Lower lobe of right lung (tissue), 2 donors: ENCODE results near the gene KLHL15. TPM values are rescaled to one million over a fixed set of nuclear protein-coding genes. Genes with fewer than 3 reads are reported as not detected.

Experiments
- ATAC-seq, 2 donors: fragments of 200-7000 bp; cut with Tn5 transposase; one replicate each; pipeline ENCODE4 v1.9.1; 2020 to 2022; ENCODE audit warnings: mild to moderate bottlenecking in 2 of 2, moderate library complexity in 2 of 2
- DNase-seq: peaks from one replicate; pipeline ENCODE4 v3.0.0-alpha.2; 2020
- H3K27ac ChIP-seq: fragments of 200-600 bp; one replicate; pipeline ENCODE4 v1.8.0; 2022
- H3K27me3 ChIP-seq: fragments of 200-600 bp; one replicate; pipeline ENCODE4 v1.8.0; 2022; ENCODE audit warnings: low read depth
- H3K36me3 ChIP-seq: fragments of 200-600 bp; one replicate; pipeline ENCODE4 v1.8.0; 2022; ENCODE audit warnings: mild to moderate bottlenecking
- H3K4me1 ChIP-seq: fragments of 200-600 bp; one replicate; pipeline ENCODE4 v1.8.0; 2022
- H3K4me3 ChIP-seq: fragments of 200-600 bp; one replicate; pipeline ENCODE4 v1.8.0; 2022; ENCODE audit warnings: mild to moderate bottlenecking
- H3K9me3 ChIP-seq: fragments of 200-600 bp; one replicate; pipeline ENCODE4 v1.8.0; 2022
- intact Hi-C: fragments of 100-400 bp; cut with DNase I; formaldehyde crosslinking; loops from one replicate; pipeline ENCODE4 v1.11.0; 2022
- total RNA-seq: library from RNA; stranded (reverse); fragmentation: NEBNext Ultra II Directional; extraction: Animal tissue kit (Norgen Biotek cat#: 25700); gene quantifications from one replicate; pipeline ENCODE4 v1.2.1, GENCODE V29; 2021
- TF ChIP-seq, protein P1 (sequence below): fragments of 200-600 bp; IDR thresholded peaks from one replicate; pipeline ENCODE4 v1.8.0; 2022; ENCODE audit warnings: antibody characterized with exemption, mild to moderate bottlenecking
- donor health status: DM: no; HTN: yes; CAD: no; lungs with severe emphysema.

The KLHL15 gene
- total RNA-seq, 1 donor from 2014 or later: 6.3 TPM

DNA sequence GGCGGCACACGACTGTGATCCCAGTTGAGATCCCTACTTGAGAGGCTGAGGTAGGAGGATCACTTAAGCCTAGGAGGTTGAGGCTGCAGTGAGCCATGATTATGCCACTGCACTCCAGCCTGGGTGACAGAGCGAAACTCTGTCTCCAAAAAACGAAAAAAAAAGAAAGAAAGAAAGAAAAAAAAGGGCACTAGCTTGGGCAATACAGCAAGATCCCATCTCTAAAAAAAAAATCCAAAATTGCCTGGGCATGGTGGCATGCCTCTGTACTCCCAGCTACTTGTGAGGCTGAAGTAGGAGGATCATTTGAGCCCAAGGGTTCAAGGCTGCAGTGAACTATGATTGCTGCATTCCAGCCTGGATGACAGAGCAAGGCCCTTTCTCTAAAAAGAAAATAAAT, 10.7 kb upstream of the KLHL15 start:
- H3K27ac ChIP-seq: no peak overlapping the region
- DNase-seq (no peak), ATAC-seq (no peak)
- intact Hi-C loops: no loop called here
- H3K36me3 ChIP-seq: no peaks in the 10 kb centered on the region
- no peaks in the 10 kb centered on the region for H3K4me1 ChIP-seq
- TF ChIP-seq, protein P1, sequence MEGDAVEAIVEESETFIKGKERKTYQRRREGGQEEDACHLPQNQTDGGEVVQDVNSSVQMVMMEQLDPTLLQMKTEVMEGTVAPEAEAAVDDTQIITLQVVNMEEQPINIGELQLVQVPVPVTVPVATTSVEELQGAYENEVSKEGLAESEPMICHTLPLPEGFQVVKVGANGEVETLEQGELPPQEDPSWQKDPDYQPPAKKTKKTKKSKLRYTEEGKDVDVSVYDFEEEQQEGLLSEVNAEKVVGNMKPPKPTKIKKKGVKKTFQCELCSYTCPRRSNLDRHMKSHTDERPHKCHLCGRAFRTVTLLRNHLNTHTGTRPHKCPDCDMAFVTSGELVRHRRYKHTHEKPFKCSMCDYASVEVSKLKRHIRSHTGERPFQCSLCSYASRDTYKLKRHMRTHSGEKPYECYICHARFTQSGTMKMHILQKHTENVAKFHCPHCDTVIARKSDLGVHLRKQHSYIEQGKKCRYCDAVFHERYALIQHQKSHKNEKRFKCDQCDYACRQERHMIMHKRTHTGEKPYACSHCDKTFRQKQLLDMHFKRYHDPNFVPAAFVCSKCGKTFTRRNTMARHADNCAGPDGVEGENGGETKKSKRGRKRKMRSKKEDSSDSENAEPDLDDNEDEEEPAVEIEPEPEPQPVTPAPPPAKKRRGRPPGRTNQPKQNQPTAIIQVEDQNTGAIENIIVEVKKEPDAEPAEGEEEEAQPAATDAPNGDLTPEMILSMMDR: no peak
- no peaks in the 10 kb centered on the region for H3K27me3 ChIP-seq
- H3K9me3 ChIP-seq: no peaks in the 10 kb centered on the region
- H3K4me3 ChIP-seq: no peak overlapping the region

DNA sequence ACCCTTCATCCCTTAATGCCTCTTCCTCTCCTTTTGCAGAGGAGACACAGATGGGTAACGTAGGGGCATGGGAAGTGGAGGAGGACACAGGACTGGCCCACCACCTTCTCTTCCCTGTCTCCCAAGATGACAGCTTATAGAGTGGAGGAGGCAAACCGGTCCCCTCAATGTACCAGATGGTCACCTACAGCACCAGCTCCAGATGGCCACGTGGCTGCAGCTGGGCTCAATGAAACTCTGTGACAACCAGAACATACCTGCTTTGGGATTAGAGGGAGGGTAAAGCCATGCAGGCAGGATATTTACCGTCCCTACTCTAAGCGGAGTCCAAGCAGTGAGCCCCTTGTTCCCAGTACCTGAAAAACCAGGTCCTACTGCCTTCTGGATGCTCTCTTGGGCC, 7.5 kb upstream of the KLHL15 start:
- Histone ChIP-seq H3K36me3 (no peaks in the 10 kb centered on the region), H3K9me3 (no peaks in the 10 kb centered on the region), H3K4me3 (no peak overlapping the region), H3K27me3 (no peaks in the 10 kb centered on the region), H3K27ac (no peak overlapping the region), H3K4me1 (no peaks in the 10 kb centered on the region)
- DNase-seq: no peak
- ATAC-seq: no peak
- TF ChIP-seq, protein P1: no peak
- intact Hi-C loops: no loop called here

DNA sequence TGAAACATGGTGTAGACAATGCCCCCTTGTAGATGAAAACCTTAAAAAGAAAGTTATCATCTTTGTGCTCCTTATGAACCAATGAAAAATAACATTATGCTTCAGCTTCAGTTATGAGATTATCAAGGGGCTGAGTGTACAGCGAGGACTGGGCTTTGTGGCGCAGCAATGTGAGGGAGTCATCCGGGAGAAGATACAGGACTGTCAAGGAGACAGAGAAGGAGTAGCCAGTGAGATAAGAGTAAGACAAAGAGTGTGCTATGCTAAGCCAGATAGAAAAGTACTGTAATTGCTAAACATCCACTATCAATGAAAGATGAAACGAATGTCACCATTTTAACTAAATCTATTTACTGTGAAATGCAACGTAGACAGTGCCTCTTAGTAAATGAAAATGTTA, 3.6 kb upstream of the KLHL15 start:
- TF ChIP-seq, protein P1: no peak

DNA sequence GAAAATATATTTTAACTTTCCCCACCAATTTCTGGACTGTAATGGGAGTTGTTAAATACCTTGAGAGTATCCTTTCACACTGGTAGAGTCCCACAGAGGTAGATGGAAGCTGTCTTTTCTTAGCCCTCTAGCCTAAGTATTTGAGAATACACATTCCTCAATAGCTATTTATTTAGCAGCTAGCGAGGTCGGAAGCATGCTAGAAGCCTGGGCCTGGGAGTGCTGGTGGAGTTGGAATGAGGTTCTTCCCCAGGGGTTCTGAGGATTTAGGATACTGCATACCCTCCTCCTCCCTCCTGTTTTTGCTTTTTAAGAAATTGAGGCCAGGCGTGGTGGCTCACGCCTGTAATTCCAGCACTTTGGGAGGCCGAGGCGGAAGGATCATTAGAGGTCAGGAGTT, 999 bp upstream of the KLHL15 start:
- Histone ChIP-seq H3K9me3 (no peaks in the 10 kb centered on the region), H3K36me3 (no peaks in the 10 kb centered on the region), H3K27me3 (no peaks in the 10 kb centered on the region), H3K27ac (no peak overlapping the region), H3K4me3 (no peak overlapping the region), H3K4me1 (no peaks in the 10 kb centered on the region)
- intact Hi-C loops: no loop called here
- TF ChIP-seq, protein P1: no peak
- ATAC-seq: no peak
- no peak for DNase-seq

More for the DNA sequence above, 3.6 kb upstream of the KLHL15 start:
- intact Hi-C loops: no loop called here
- H3K36me3 ChIP-seq: no peaks in the 10 kb centered on the region
- H3K27ac ChIP-seq: no peak overlapping the region
- H3K9me3 ChIP-seq: no peaks in the 10 kb centered on the region
- H3K4me1 ChIP-seq: no peaks in the 10 kb centered on the region
- DNase-seq (no peak), ATAC-seq (no peak)
- no peak overlapping the region for H3K4me3 ChIP-seq
- H3K27me3 ChIP-seq: no peaks in the 10 kb centered on the region

DNA sequence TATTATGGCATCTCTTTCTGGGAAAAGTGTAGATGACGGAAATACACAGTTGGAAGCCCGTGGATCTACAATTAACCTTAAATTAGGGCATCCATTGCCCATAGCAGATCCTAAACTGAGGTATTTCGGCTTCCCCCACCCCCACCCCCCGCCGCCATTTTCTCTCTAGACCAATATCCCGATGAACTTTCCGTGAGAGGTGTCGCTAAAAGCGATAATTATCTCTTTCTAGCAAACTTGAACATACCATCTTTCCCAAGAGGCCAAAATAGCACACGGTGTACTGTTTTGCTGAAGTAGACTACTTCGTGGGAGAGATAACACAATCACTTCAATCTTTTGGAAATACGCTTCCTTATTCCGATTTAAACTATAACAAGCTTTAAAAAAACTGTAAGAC, 554 bp downstream of the KLHL15 start:
- H3K4me3 ChIP-seq: peak overlapping the region; percentile 75
- peak overlapping the region; percentile 95 for H3K27ac ChIP-seq
- ATAC-seq: no peak

More for the DNA sequence above, 554 bp downstream of the KLHL15 start:
- TF ChIP-seq, protein P1: no peak
- Histone ChIP-seq H3K4me1 (no peaks in the 10 kb centered on the region), H3K36me3 (no peaks in the 10 kb centered on the region), H3K9me3 (no peaks in the 10 kb centered on the region), H3K27me3 (no peaks in the 10 kb centered on the region)
- intact Hi-C loops: no loop called here
- no peak for DNase-seq
